ENCODE data around the gene ERI3.

DNA sequence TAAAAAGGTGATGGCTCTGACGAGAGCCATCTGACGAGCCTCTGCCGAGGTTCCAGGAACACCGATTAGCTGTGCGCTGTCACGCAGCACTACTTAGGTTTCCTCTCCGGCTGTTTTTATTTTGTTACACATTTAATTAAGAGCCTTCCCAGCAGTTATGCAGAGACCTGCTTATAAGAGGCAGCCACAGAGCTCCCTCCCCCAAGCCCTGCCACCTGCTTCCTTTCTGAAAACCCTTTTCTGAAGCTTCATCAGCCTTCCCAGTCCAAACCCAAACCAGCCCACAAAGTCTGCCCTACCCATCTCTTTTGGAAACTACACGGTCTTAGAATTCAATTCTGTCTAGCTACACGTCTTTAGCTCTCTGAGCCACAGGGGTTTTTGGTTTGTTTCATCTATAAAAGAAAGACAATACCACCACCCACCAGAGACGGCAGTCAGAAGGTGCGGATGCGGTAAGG lies 49.1 kb downstream of the ERI3 start:
- TF ChIP-seq, protein P1, sequence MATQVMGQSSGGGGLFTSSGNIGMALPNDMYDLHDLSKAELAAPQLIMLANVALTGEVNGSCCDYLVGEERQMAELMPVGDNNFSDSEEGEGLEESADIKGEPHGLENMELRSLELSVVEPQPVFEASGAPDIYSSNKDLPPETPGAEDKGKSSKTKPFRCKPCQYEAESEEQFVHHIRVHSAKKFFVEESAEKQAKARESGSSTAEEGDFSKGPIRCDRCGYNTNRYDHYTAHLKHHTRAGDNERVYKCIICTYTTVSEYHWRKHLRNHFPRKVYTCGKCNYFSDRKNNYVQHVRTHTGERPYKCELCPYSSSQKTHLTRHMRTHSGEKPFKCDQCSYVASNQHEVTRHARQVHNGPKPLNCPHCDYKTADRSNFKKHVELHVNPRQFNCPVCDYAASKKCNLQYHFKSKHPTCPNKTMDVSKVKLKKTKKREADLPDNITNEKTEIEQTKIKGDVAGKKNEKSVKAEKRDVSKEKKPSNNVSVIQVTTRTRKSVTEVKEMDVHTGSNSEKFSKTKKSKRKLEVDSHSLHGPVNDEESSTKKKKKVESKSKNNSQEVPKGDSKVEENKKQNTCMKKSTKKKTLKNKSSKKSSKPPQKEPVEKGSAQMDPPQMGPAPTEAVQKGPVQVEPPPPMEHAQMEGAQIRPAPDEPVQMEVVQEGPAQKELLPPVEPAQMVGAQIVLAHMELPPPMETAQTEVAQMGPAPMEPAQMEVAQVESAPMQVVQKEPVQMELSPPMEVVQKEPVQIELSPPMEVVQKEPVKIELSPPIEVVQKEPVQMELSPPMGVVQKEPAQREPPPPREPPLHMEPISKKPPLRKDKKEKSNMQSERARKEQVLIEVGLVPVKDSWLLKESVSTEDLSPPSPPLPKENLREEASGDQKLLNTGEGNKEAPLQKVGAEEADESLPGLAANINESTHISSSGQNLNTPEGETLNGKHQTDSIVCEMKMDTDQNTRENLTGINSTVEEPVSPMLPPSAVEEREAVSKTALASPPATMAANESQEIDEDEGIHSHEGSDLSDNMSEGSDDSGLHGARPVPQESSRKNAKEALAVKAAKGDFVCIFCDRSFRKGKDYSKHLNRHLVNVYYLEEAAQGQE (IDR thresholded peaks at IDR 0.05; ENCODE audit: insufficient read depth in 1 of 2, low read depth in 2 of 2, low read length in 1 of 2): no peak
- TF ChIP-seq, protein P2, sequence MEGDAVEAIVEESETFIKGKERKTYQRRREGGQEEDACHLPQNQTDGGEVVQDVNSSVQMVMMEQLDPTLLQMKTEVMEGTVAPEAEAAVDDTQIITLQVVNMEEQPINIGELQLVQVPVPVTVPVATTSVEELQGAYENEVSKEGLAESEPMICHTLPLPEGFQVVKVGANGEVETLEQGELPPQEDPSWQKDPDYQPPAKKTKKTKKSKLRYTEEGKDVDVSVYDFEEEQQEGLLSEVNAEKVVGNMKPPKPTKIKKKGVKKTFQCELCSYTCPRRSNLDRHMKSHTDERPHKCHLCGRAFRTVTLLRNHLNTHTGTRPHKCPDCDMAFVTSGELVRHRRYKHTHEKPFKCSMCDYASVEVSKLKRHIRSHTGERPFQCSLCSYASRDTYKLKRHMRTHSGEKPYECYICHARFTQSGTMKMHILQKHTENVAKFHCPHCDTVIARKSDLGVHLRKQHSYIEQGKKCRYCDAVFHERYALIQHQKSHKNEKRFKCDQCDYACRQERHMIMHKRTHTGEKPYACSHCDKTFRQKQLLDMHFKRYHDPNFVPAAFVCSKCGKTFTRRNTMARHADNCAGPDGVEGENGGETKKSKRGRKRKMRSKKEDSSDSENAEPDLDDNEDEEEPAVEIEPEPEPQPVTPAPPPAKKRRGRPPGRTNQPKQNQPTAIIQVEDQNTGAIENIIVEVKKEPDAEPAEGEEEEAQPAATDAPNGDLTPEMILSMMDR (IDR thresholded peaks at IDR 0.05): no peak
